Measurements from ENCODE around the gene SMU1. TPM values are rescaled to one million over a fixed set of nuclear protein-coding genes. Genes with fewer than 3 reads are reported as not detected.
"Not testable (repeated sequence)": the region's sequence is repeated elsewhere in the genome, so short reads cannot be mapped to it uniquely, and the experiment has no call there.

SMU1 gene
- total and polyA plus RNA-seq, 4 experiments from 2014 or later, result 21.8 to 33.0 (median 31.2) TPM

GRCh38 chr9:33007755-33008154 is 68.7 kb downstream of the SMU1 start:
- no peaks in the 10 kb centered on the region for H3K27me3 Mint-ChIP-seq
- POLR2A ChIA-PET (ENCODE audit: partially characterized antibody), result no interaction called here

GRCh38 chr9:33005335-33005734 is 71.1 kb downstream of the SMU1 start:
- peaks cover 13% of the 10 kb centered on the region for H3K4me1 ChIP-seq (ENCODE audit: insufficient read depth, low read length)
- H3K27ac Mint-ChIP-seq; H3K36me3 Mint-ChIP-seq; H3K27ac ChIP-seq (ENCODE audit: low read depth, low read length); H3K4me3 Mint-ChIP-seq; DNase-seq; H3K9me3 ChIP-seq (ENCODE audit: control insufficient read depth in 1 of 2, low read length in 2 of 2); H3K27me3 ChIP-seq (ENCODE audit: insufficient read depth, low read length); H3K36me3 ChIP-seq (ENCODE audit: insufficient read depth, low read length); H3K4me3 ChIP-seq (ENCODE audit: low read length in 2 of 2); intact Hi-C loops (cut with micrococcal nuclease); H3K9me3 Mint-ChIP-seq; H3K27me3 Mint-ChIP-seq; CTCF ChIA-PET (ENCODE audit: partially characterized antibody): not testable (repeated sequence)
- peaks cover 8 to 21% (median 15%) of the 10 kb centered on the region in 4 donors for H3K4me1 Mint-ChIP-seq
- POLR2A ChIA-PET (ENCODE audit: partially characterized antibody), result interaction anchor here (1.6 kb wide), 1 partner anchor 19 kb away, joined by 5 read pairs; the partner anchor contains the start of gene DNAJA1

More at GRCh38 chr9:33007755-33008154, 68.7 kb downstream of the SMU1 start:
- Histone ChIP-seq H3K27me3 (ENCODE audit: insufficient read depth, low read length) (no peaks in the 10 kb centered on the region), H3K4me1 (ENCODE audit: insufficient read depth, low read length) (no peaks in the 10 kb centered on the region), H3K36me3 (ENCODE audit: insufficient read depth, low read length) (no peaks in the 10 kb centered on the region), H3K4me3 (ENCODE audit: low read length in 2 of 2) (no peak overlapping the region), H3K27ac (ENCODE audit: low read depth, low read length) (no peak overlapping the region), H3K9me3 (ENCODE audit: control insufficient read depth in 1 of 2, low read length in 2 of 2) (no peaks in the 10 kb centered on the region)
- Mint-ChIP-seq H3K4me3 (no peak overlapping the region), H3K9me3 (no peaks in the 10 kb centered on the region), H3K36me3 (no peaks in the 10 kb centered on the region), H3K27ac (peak overlapping the region in 1 of 7 donors; percentile 68), H3K4me1 (peaks cover 0 to under 1% (median under 1%) of the 10 kb centered on the region in 4 donors)
- DNase-seq, result no peak
- intact Hi-C loops (cut with micrococcal nuclease), result no loop called here
- CTCF ChIA-PET (ENCODE audit: partially characterized antibody), result interaction anchor here (0.7 kb wide), 1 partner anchor 52 kb away, joined by 3 read pairs; no protein-coding TSS in a partner anchor

- peak overlapping the region; percentile 99 to 100 (median 100) for H3K27ac Mint-ChIP-seq
- H3K4me3 Mint-ChIP-seq, result peak overlapping the region; percentile 94 to 99 (median 99)
- Histone ChIP-seq H3K36me3 (ENCODE audit: insufficient read depth, low read length) (peaks cover 13% of the 10 kb centered on the region), H3K4me3 (ENCODE audit: low read length in 2 of 2) (peak overlapping the region in 1 of 2 donors; percentile 90), H3K27ac (ENCODE audit: low read depth, low read length) (peak overlapping the region; percentile 84), H3K4me1 (ENCODE audit: insufficient read depth, low read length) (peaks cover 17% of the 10 kb centered on the region)
- POLR2A ChIA-PET (ENCODE audit: partially characterized antibody), result interaction anchor here (1.7 to 4.4 kb wide), 2 partner anchors 24 to 76 kb away, joined by 5 to 50 read pairs; partner anchors contain the start of genes DNAJA1 and SMU1
- H3K27me3 Mint-ChIP-seq; H3K9me3 ChIP-seq (ENCODE audit: control insufficient read depth in 1 of 2, low read length in 2 of 2); H3K9me3 Mint-ChIP-seq; CTCF ChIA-PET (ENCODE audit: partially characterized antibody); H3K27me3 ChIP-seq (ENCODE audit: insufficient read depth, low read length): not testable (repeated sequence)
- peak in 2 of 5 donors; percentile 24 to 53 for DNase-seq
- intact Hi-C loops (cut with micrococcal nuclease), result loop anchor here (1.0 kb wide), 8 partner anchors 25 to 616 kb away; partner anchors contain the start of genes ACO1, B4GALT1, BAG1 and DNAJA1
- peaks cover 18 to 41% of the 10 kb centered on the region in 2 donors for H3K36me3 Mint-ChIP-seq
- H3K4me1 Mint-ChIP-seq, result peaks cover 32 to 54% (median 40%) of the 10 kb centered on the region in 4 donors
Observed at GRCh38 chr9:33000682-33001055, 75.8 kb downstream of the SMU1 start.

GRCh38 chr9:32992595-32993238 is 83.8 kb downstream of the SMU1 start:
- H3K4me3 Mint-ChIP-seq, result no peak overlapping the region
- Histone ChIP-seq H3K27ac (ENCODE audit: low read depth, low read length) (no peak overlapping the region), H3K36me3 (ENCODE audit: insufficient read depth, low read length) (peaks cover 38% of the 10 kb centered on the region), H3K4me1 (ENCODE audit: insufficient read depth, low read length) (no peaks in the 10 kb centered on the region), H3K9me3 (ENCODE audit: control insufficient read depth in 1 of 2, low read length in 2 of 2) (no peaks in the 10 kb centered on the region), H3K27me3 (ENCODE audit: insufficient read depth, low read length) (no peaks in the 10 kb centered on the region), H3K4me3 (ENCODE audit: low read length in 2 of 2) (no peak overlapping the region)
- H3K4me1 Mint-ChIP-seq, result peaks cover 19 to 43% (median 27%) of the 10 kb centered on the region in 4 donors
- H3K9me3 Mint-ChIP-seq, result no peaks in the 10 kb centered on the region
- DNase-seq, result no peak
- peak overlapping the region in 5 of 7 donors; percentile 9 to 50 (median 21) for H3K27ac Mint-ChIP-seq
- ChIA-PET CTCF (ENCODE audit: partially characterized antibody) (no interaction called here), POLR2A (ENCODE audit: partially characterized antibody) (no interaction called here)
- intact Hi-C loops (cut with micrococcal nuclease), result no loop called here
- no peaks in the 10 kb centered on the region for H3K27me3 Mint-ChIP-seq
- H3K36me3 Mint-ChIP-seq, result peaks cover 49 to 72% of the 10 kb centered on the region in 2 donors

GRCh38 chr9:32991897-32992594 is 84.4 kb downstream of the SMU1 start:
- Histone ChIP-seq H3K9me3 (ENCODE audit: control insufficient read depth in 1 of 2, low read length in 2 of 2) (no peaks in the 10 kb centered on the region), H3K27ac (ENCODE audit: low read depth, low read length) (no peak overlapping the region), H3K36me3 (ENCODE audit: insufficient read depth, low read length) (peaks cover 41% of the 10 kb centered on the region), H3K4me3 (ENCODE audit: low read length in 2 of 2) (no peak overlapping the region), H3K4me1 (ENCODE audit: insufficient read depth, low read length) (no peaks in the 10 kb centered on the region), H3K27me3 (ENCODE audit: insufficient read depth, low read length) (no peaks in the 10 kb centered on the region)
- Mint-ChIP-seq H3K27me3 (no peaks in the 10 kb centered on the region), H3K36me3 (peaks cover 49 to 72% of the 10 kb centered on the region in 2 donors), H3K9me3 (no peaks in the 10 kb centered on the region), H3K4me3 (no peak overlapping the region), H3K4me1 (peaks cover 14 to 36% (median 23%) of the 10 kb centered on the region in 4 donors), H3K27ac (peak overlapping the region in 4 of 7 donors; percentile 9 to 50 (median 29))
- ChIA-PET POLR2A (ENCODE audit: partially characterized antibody) (no interaction called here), CTCF (ENCODE audit: partially characterized antibody) (no interaction called here)
- DNase-seq, result no peak
- intact Hi-C loops (cut with micrococcal nuclease), result no loop called here

Other genes starting within 250 kb of the SMU1 start
- gene APTX, start 75.0 kb downstream of the SMU1 start, total RNA-seq, result 10 to 100 TPM; 26.3 to 28.1 TPM
- gene APTX, start 75.0 kb downstream of the SMU1 start, polyA plus RNA-seq, result 10 to 100 TPM; 27.8 to 35.7 TPM
- gene DNAJA1, start 51.4 kb downstream of the SMU1 start, total RNA-seq, result 10 to 100 TPM; 79.8 to 84.4 TPM
- 100 to 1,000 TPM in 1 of 2 donors, 10 to 100 TPM in 1; 80.4 to 122 TPM for gene DNAJA1, start 51.4 kb downstream of the SMU1 start, polyA plus RNA-seq
- gene B4GALT1, start 90.7 kb upstream of the SMU1 start, total RNA-seq, result 10 to 100 TPM; 54.1 to 56.0 TPM
- 10 to 100 TPM; 16.6 to 32.0 TPM for gene B4GALT1, start 90.7 kb upstream of the SMU1 start, polyA plus RNA-seq
- gene SPINK4, start 163.5 kb upstream of the SMU1 start, total RNA-seq, result not detected
- not detected for gene SPINK4, start 163.5 kb upstream of the SMU1 start, polyA plus RNA-seq
- 10 to 100 TPM; 53.5 to 56.3 TPM for gene BAG1, start 188.0 kb upstream of the SMU1 start, total RNA-seq
- gene BAG1, start 188.0 kb upstream of the SMU1 start, polyA plus RNA-seq, result 10 to 100 TPM; 70.9 to 84.9 TPM
- gene CHMP5, start 188.4 kb upstream of the SMU1 start, total RNA-seq, result 10 to 100 TPM; 32.3 to 35.0 TPM
- gene CHMP5, start 188.4 kb upstream of the SMU1 start, polyA plus RNA-seq, result 10 to 100 TPM; 44.3 to 59.9 TPM
- gene NFX1, start 213.8 kb upstream of the SMU1 start, total RNA-seq, result 10 to 100 TPM; 63.7 to 64.7 TPM
- 10 to 100 TPM; 21.2 to 45.0 TPM for gene NFX1, start 213.8 kb upstream of the SMU1 start, polyA plus RNA-seq